ENCODE measurements around the gene PGM3. TPM values are rescaled to one million over a fixed set of nuclear protein-coding genes. Genes with fewer than 3 reads are reported as not detected.
A peak's percentile ranks its signal among the peaks of the same experiment; 100 is the strongest.

Gene PGM3, protein sequence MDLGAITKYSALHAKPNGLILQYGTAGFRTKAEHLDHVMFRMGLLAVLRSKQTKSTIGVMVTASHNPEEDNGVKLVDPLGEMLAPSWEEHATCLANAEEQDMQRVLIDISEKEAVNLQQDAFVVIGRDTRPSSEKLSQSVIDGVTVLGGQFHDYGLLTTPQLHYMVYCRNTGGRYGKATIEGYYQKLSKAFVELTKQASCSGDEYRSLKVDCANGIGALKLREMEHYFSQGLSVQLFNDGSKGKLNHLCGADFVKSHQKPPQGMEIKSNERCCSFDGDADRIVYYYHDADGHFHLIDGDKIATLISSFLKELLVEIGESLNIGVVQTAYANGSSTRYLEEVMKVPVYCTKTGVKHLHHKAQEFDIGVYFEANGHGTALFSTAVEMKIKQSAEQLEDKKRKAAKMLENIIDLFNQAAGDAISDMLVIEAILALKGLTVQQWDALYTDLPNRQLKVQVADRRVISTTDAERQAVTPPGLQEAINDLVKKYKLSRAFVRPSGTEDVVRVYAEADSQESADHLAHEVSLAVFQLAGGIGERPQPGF
- total RNA-seq, result 19.7 and 24.7 TPM in 2 replicates

GRCh38 chr6:83192871-83193746 is at the start of gene PGM3, which contains the start of gene RWDD2A:
Gene PGM3 (minus strand): TSS chr6:83193265. CDS start chr6:83191012, 2,253 bp downstream.
Gene RWDD2A (plus strand): TSS chr6:83193357. CDS start chr6:83194452, 1,095 bp downstream.
- H3K27ac Mint-ChIP-seq, result peak within 1 kb of the TSS; percentile 97
- peak; percentile 97 for DNase-seq
- H3K36me3 Mint-ChIP-seq (ENCODE audit: low read depth), result peaks cover 23% of the 10 kb centered on the region
- no peaks in the 10 kb centered on the region for H3K9me3 Mint-ChIP-seq
- H3K4me3 Mint-ChIP-seq, result peak within 1 kb of the TSS; percentile 99
- peaks cover 3% of the 10 kb centered on the region for H3K27me3 Mint-ChIP-seq
- H3K4me1 Mint-ChIP-seq, result peaks cover 26% of the 10 kb centered on the region
- intact Hi-C loops (cut with micrococcal nuclease), result loop anchor here (1.0 to 2.0 kb wide), 3 partner anchors 22 to 946 kb away; partner anchors contain the start of genes DOP1A and IBTK

- Mint-ChIP-seq H3K4me1 (no peaks in the 10 kb centered on the region), H3K36me3 (ENCODE audit: low read depth) (no peaks in the 10 kb centered on the region), H3K27me3 (peaks cover 14% of the 10 kb centered on the region), H3K27ac (no peak overlapping the region), H3K4me3 (no peak overlapping the region), H3K9me3 (no peaks in the 10 kb centered on the region)
- no peak for DNase-seq
- intact Hi-C loops (cut with micrococcal nuclease), result no loop called here
Observed at GRCh38 chr6:83231146-83231545, 38.1 kb upstream of the PGM3 start.

DNA sequence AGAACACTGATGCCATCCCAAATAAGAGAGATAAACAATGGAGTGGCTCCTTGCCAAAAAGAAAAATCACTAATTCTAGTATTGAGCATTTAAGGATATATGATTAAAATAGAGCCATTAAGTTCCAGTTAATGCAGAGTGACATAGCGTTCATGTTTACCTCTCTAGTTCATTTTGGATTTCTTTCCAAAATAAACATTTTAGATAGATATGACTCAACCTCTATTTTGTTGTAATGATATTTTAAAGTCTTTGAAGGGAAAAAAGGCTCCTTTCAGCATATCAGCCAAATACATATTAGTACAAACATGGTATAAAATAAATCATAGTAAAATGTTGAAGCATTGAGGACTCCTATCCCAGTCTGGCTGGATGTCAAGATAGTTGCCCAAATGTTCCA is 33.5 kb upstream of the PGM3 start:
- intact Hi-C loops (cut with micrococcal nuclease), result no loop called here
- DNase-seq, result no peak
- Mint-ChIP-seq H3K27me3 (peaks cover 5% of the 10 kb centered on the region), H3K27ac (no peak overlapping the region), H3K9me3 (no peaks in the 10 kb centered on the region), H3K4me1 (no peaks in the 10 kb centered on the region), H3K4me3 (no peak overlapping the region), H3K36me3 (ENCODE audit: low read depth) (no peaks in the 10 kb centered on the region)

DNA sequence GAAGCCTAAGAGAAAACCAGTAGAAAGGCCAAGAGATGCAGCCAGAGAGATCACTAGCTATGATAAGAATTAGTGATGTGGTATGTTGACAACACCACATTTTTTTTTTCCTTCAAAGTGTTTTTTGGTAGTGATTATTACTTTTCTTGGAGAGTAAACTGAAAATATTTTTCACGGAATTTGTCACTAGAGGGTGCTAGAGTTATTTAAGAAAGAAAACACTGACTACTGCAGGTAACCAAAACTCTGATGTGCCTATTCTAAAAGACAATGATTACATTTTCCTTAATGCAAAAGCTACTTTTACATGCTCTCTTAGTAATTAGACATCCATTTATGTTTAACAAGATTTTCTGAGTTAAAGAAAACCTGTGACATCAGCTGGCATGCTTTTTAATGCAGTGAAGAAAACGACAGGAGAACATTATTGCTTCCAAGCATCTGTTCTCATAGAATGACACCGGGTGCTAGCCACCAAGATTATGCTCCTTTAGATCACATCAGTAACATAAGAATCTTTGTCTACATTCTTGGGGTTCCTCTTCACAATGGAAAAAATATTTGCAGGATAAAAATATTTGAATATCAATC is 28.9 kb upstream of the PGM3 start:
- H3K27ac Mint-ChIP-seq, result no peak overlapping the region
- no peaks in the 10 kb centered on the region for H3K9me3 Mint-ChIP-seq
- intact Hi-C loops (cut with micrococcal nuclease), result loop anchor here (1.0 to 2.0 kb wide), 3 partner anchors 155 to 314 kb away; partner anchors contain the start of gene DOP1A
- peaks cover 3% of the 10 kb centered on the region for H3K27me3 Mint-ChIP-seq
- no peaks in the 10 kb centered on the region for H3K4me1 Mint-ChIP-seq
- no peaks in the 10 kb centered on the region for H3K36me3 Mint-ChIP-seq (ENCODE audit: low read depth)
- no peak overlapping the region for H3K4me3 Mint-ChIP-seq
- no peak for DNase-seq

DNA sequence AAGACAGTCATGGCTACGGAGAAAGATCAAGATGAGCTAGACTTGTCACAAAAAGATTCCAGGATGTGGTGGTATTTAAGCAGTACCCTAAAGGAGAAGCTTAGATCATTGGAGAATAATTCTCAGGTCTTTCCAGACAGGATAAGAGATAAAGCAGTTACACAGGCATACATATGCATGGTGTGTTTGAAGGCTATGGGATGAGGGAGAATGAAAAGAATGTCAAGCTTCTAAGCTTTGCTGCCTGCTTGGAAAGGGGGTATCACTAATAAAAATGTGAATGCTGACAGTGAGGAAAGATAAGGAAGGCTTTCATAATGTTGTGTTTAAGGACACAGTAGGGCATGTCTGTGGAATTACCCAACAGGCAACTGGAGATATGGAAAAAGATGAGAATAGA is 28.2 kb upstream of the PGM3 start:
- no peak for DNase-seq
- no peaks in the 10 kb centered on the region for H3K4me1 Mint-ChIP-seq
- no peaks in the 10 kb centered on the region for H3K36me3 Mint-ChIP-seq (ENCODE audit: low read depth)
- H3K27me3 Mint-ChIP-seq, result peaks cover 3% of the 10 kb centered on the region
- H3K4me3 Mint-ChIP-seq, result no peak overlapping the region
- intact Hi-C loops (cut with micrococcal nuclease), result loop anchor here (1.0 kb wide), 1 partner anchor 315 kb away; no protein-coding TSS in a partner anchor
- H3K9me3 Mint-ChIP-seq, result no peaks in the 10 kb centered on the region
- no peak overlapping the region for H3K27ac Mint-ChIP-seq

- Mint-ChIP-seq H3K4me3 (no peak overlapping the region), H3K27ac (no peak overlapping the region)
Observed at GRCh38 chr6:83220121-83220520, 27.1 kb upstream of the PGM3 start.

GRCh38 chr6:83218646-83219045 is 25.6 kb upstream of the PGM3 start:
- H3K4me3 Mint-ChIP-seq, result no peak overlapping the region
- no peak overlapping the region for H3K27ac Mint-ChIP-seq
- no peak for DNase-seq
- peaks cover 3% of the 10 kb centered on the region for H3K4me1 Mint-ChIP-seq
- H3K9me3 Mint-ChIP-seq, result no peaks in the 10 kb centered on the region
- no peaks in the 10 kb centered on the region for H3K36me3 Mint-ChIP-seq (ENCODE audit: low read depth)
- intact Hi-C loops (cut with micrococcal nuclease), result loop anchor here (5.0 to 10.0 kb wide), 2 partner anchors 944 to 966 kb away; no protein-coding TSS in a partner anchor
- H3K27me3 Mint-ChIP-seq, result peaks cover 7% of the 10 kb centered on the region

More at GRCh38 chr6:83220121-83220520, 27.1 kb upstream of the PGM3 start:
- H3K36me3 Mint-ChIP-seq (ENCODE audit: low read depth), result no peaks in the 10 kb centered on the region
- DNase-seq, result no peak
- intact Hi-C loops (cut with micrococcal nuclease), result no loop called here
- H3K27me3 Mint-ChIP-seq, result no peaks in the 10 kb centered on the region
- peaks cover 3% of the 10 kb centered on the region for H3K4me1 Mint-ChIP-seq
- H3K9me3 Mint-ChIP-seq, result no peaks in the 10 kb centered on the region

DNA sequence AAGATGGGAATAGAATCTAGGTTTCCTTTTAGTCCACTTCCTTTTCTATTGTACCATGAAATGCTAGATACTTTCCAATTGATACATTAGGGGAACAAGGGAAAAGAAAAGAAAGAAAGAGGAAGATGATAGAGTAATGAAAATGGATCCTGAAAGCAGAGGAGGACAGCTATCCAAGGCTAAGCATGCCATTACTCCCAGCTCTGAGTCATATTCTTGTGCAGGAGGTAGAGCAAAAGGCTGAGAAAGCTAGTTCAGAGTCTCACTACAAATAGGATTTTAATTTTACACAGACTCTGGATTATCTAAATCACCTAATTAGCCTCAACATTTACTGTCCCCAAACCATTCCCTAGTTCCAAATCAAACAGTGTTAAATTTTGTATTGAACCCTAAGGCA is 23.7 kb upstream of the PGM3 start:
- H3K4me1 Mint-ChIP-seq, result peaks cover 3% of the 10 kb centered on the region
- DNase-seq, result no peak
- no peaks in the 10 kb centered on the region for H3K9me3 Mint-ChIP-seq
- H3K4me3 Mint-ChIP-seq, result no peak overlapping the region
- no peak overlapping the region for H3K27ac Mint-ChIP-seq
- no peaks in the 10 kb centered on the region for H3K36me3 Mint-ChIP-seq (ENCODE audit: low read depth)
- H3K27me3 Mint-ChIP-seq, result peaks cover 13% of the 10 kb centered on the region
- intact Hi-C loops (cut with micrococcal nuclease), result loop anchor here (5.0 to 10.0 kb wide), 2 partner anchors 942 to 965 kb away; no protein-coding TSS in a partner anchor

DNA sequence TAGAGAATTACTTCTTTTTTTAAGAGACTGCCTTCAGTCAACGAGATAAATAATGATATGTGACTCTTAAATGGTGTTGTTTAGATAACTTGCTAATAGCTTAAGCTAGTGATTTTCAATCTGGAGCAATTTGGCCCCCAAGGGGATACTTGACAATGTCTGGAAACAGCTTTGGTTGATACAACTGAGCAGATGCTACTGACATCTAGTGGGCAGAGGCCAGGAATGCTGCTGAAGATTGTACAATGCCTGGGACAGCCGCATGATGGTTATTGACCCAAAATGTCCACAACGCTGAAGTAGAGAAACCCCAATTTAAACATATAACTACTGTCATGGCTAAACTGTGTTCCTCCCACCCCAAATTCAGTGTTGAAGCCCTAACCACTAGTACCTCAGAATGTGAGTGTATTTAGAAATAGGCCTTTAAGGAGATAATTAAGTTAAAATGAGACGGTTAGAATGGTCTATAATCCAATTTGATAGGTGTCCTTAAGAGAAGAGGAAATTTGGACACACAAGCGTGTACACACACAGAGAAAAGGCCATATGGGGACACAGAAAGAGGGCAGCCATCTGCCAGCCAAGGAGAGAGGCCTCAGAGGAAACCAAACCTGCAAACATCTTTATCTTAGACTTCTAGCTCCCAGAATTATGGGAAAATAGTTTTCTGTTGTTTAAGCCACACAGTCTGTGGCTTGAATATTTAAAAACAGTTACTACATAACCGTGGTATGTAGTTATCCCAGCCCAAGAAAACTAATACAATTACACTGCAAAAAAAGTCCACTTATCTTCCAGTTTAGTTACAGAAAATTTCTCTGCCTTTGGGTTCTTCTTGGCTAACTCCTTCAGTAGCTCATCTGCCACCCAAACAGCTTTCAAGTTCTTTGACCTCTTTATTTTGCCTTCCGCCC is 22.3 kb upstream of the PGM3 start:
- intact Hi-C loops (cut with micrococcal nuclease), result loop anchor here (1.0 to 10.0 kb wide), 4 partner anchors 23 to 963 kb away; partner anchors contain the start of genes DOP1A, PGM3 and RWDD2A
- Mint-ChIP-seq H3K27me3 (peaks cover 20% of the 10 kb centered on the region), H3K4me3 (no peak overlapping the region), H3K36me3 (ENCODE audit: low read depth) (no peaks in the 10 kb centered on the region), H3K9me3 (no peaks in the 10 kb centered on the region), H3K27ac (no peak overlapping the region), H3K4me1 (peaks cover 3% of the 10 kb centered on the region)
- peak; percentile 86 for DNase-seq

GRCh38 chr6:83202031-83202430 is 9.0 kb upstream of the PGM3 start:
- H3K4me3 Mint-ChIP-seq, result no peak overlapping the region
- H3K36me3 Mint-ChIP-seq (ENCODE audit: low read depth), result no peaks in the 10 kb centered on the region
- no peaks in the 10 kb centered on the region for H3K4me1 Mint-ChIP-seq
- no peak for DNase-seq
- no peak overlapping the region for H3K27ac Mint-ChIP-seq
- H3K9me3 Mint-ChIP-seq, result no peaks in the 10 kb centered on the region
- intact Hi-C loops (cut with micrococcal nuclease), result no loop called here
- peaks cover 6% of the 10 kb centered on the region for H3K27me3 Mint-ChIP-seq

DNA sequence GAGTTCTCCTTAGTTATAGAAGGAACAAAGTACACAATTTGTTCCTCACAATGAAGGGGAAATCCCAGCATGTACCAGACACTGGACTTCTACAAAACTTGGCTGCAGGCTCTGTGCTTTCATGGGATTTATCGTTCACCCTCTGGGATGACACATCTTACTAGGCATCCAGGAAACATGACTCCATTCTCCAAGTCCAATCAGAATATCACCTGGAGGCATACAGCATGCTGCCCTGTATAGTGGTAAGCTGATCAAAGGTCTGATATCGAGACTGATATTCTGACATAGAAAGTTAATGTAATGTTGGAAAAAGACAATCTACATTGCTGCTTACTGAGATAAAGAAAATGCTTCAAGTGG is 6.8 kb upstream of the PGM3 start:
- Mint-ChIP-seq H3K9me3 (no peaks in the 10 kb centered on the region), H3K4me3 (no peak overlapping the region), H3K27ac (no peak overlapping the region), H3K27me3 (peaks cover 3% of the 10 kb centered on the region), H3K4me1 (peaks cover 2% of the 10 kb centered on the region), H3K36me3 (ENCODE audit: low read depth) (peaks cover 3% of the 10 kb centered on the region)
- DNase-seq, result no peak
- intact Hi-C loops (cut with micrococcal nuclease), result no loop called here

DNA sequence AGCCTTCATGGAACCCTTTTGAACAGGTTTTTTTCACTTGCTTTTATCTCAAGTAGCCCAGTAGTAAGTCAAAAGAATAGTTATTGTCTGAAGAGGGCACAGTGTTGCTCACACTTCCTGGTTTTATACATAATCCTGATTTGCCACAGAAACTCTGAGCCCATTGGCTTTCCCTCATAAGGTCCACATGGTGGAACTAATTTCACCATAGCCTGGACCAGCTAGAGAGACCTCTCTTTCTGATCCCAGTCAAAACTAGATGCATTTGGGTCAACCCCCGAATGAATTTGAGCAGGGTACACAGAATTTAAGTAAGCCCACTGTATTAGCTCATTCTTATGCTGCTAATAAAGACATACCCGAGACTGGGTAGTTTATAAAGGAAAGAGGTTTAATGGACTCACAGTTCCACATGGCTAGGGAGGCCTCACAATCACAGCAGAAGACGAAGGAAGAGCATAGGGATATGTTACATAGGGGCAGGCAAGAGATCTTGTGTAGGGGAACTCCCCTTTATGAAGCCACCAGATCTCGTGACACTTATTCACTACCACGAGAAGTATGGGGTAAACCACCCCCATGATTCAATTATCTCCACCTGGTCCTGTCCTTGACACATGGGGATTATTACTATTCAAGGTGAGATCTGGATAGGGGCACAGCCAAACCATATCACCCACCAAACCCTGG is 6.3 kb upstream of the PGM3 start:
- intact Hi-C loops (cut with micrococcal nuclease), result no loop called here
- DNase-seq, result no peak
- H3K27ac Mint-ChIP-seq, result no peak overlapping the region

More for the DNA sequence above, 6.3 kb upstream of the PGM3 start:
- Mint-ChIP-seq H3K4me3 (no peak overlapping the region), H3K4me1 (peaks cover 5% of the 10 kb centered on the region), H3K36me3 (ENCODE audit: low read depth) (peaks cover 4% of the 10 kb centered on the region), H3K27me3 (peaks cover 5% of the 10 kb centered on the region), H3K9me3 (no peaks in the 10 kb centered on the region)

Data from activated CD4-positive, alpha-beta T cell treated with anti-CD3 and anti-CD28 coated beads, Interleukin-2, amount 10 ng/mL, durations not matched to agents 24 days and 14 days (primary cell).